ENCODE results near the gene PARP3. TPM values are rescaled to one million over a fixed set of nuclear protein-coding genes. Genes with fewer than 3 reads are reported as not detected.

The PARP3 gene
- polyA plus RNA-seq, 1 of the 3 experiments (the other 2 are of a cell fraction), result 31.1 TPM

DNA sequence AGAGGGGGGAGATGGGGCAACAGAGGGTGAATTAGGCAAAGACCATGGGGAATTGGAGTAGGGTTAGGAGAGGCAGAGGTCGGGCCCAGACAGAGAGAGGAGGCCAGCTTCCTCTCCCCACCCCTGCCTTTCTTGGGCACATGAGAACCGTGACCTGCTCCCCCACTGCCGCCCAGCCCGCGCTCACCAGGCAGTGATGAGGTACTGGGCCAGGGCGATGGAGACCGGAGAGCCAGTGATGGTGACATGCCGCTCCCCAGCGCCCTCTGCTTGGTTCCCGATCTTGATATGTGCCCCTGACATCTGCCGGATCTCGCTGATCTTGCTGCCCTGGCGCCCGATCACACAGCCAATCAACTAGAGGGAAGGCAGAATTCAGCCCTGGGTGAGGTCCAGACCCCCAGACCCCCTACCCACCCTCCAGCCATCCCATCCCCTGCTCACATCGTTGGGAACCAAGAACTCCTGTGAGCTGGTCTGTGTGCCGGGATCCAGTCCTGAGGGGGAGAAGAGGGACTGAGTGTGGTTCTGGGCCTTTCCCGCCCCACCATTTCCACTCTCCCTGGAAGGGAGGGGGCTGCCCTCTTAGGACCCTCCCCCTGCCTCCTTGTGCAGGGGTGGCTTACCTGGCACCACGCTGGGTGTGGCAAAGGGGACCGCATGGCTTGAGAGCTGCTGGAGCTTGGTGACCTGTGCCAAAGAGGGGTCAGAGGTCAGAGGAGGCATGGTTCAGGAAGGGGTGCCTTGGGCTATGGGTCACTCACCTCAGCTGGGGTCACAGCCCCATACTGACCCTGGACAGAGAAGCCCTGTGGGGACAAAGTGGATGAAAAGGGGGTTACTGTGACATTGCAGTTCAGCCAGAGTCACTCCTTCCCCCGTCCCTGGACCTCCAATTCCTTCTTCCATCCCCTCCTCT lies 16.7 kb downstream of the PARP3 start:
- no peak overlapping the region for H3K27ac ChIP-seq (ENCODE audit: low read depth in 2 of 2, low read length in 1 of 2)
- 0 out of 2 replicates have a peak, but pooled peaks cover 4% of the 10 kb centered on the region for H3K79me2 ChIP-seq (ENCODE audit: insufficient read depth)
- ChIA-PET CTCF (interaction anchor here (1.0 to 10.7 kb wide), 5 partner anchors 11 to 150 kb away, joined by 3 to 84 read pairs (median 4); partner anchors contain the start of genes ABHD14A and ABHD14B), POLR2A (no interaction called here)
- no peak overlapping the region for H3K4me2 ChIP-seq
- peaks cover 5 to 42% of the 10 kb centered on the region in 2 experiments for H3K36me3 ChIP-seq (replicated peaks in 1 of 2; ENCODE audit: control insufficient read depth in 1 of 2, insufficient read depth in 2 of 2, low read length in 1 of 2)
- H3K4me1 ChIP-seq (ENCODE audit: control insufficient read depth in 1 of 2, insufficient read depth in 2 of 2, low read depth in 1 of 2, low read length in 1 of 2), result peaks cover 1 to 16% of the 10 kb centered on the region in 2 experiments; a peak in 2 of 4 replicates
- H2AFZ ChIP-seq (ENCODE audit: low read depth), result no peak overlapping the region
- H3K9me3 ChIP-seq, result no peaks in the 10 kb centered on the region
- H3K4me3 ChIP-seq (ENCODE audit: low read depth in 2 of 2, low read length in 1 of 2), result no peak overlapping the region
- H3K9me2 ChIP-seq, result no peaks in the 10 kb centered on the region
- 0 out of 2 replicates have a peak, but pooled peaks cover 4% of the 10 kb centered on the region for H4K20me1 ChIP-seq (ENCODE audit: insufficient read depth)
- TF ChIP-seq FOSL2 (IDR thresholded peaks at IDR 0.05; ENCODE audit: borderline replicate concordance, low read depth) (no peak), RXRA (IDR thresholded peaks at IDR 0.05; ENCODE audit: borderline replicate concordance, low read depth) (no peak), YY1 (IDR thresholded peaks at IDR 0.05; ENCODE audit: low read depth) (no peak), MEF2A (IDR thresholded peaks at IDR 0.05; ENCODE audit: borderline replicate concordance, low read depth) (no peak), EP300 (IDR thresholded peaks at IDR 0.05; ENCODE audit: borderline replicate concordance in 1 of 2, low read depth in 1 of 2, low read length in 1 of 2) (no peak), NRF1 (IDR thresholded peaks at IDR 0.05; ENCODE audit: low read depth, low read length) (no peak), TCF12 (IDR thresholded peaks at IDR 0.05) (no peak), RFX5 (IDR thresholded peaks at IDR 0.05; ENCODE audit: low read length) (no peak)
- TF ChIP-seq, protein P1, sequence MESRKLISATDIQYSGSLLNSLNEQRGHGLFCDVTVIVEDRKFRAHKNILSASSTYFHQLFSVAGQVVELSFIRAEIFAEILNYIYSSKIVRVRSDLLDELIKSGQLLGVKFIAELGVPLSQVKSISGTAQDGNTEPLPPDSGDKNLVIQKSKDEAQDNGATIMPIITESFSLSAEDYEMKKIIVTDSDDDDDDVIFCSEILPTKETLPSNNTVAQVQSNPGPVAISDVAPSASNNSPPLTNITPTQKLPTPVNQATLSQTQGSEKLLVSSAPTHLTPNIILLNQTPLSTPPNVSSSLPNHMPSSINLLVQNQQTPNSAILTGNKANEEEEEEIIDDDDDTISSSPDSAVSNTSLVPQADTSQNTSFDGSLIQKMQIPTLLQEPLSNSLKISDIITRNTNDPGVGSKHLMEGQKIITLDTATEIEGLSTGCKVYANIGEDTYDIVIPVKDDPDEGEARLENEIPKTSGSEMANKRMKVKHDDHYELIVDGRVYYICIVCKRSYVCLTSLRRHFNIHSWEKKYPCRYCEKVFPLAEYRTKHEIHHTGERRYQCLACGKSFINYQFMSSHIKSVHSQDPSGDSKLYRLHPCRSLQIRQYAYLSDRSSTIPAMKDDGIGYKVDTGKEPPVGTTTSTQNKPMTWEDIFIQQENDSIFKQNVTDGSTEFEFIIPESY (IDR thresholded peaks at IDR 0.05; ENCODE audit: borderline replicate concordance, low read depth), result no peak
- TF ChIP-seq, protein P2, sequence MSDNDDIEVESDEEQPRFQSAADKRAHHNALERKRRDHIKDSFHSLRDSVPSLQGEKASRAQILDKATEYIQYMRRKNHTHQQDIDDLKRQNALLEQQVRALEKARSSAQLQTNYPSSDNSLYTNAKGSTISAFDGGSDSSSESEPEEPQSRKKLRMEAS (IDR thresholded peaks at IDR 0.05; ENCODE audit: low read depth), result no peak
- TF ChIP-seq, protein P3, sequence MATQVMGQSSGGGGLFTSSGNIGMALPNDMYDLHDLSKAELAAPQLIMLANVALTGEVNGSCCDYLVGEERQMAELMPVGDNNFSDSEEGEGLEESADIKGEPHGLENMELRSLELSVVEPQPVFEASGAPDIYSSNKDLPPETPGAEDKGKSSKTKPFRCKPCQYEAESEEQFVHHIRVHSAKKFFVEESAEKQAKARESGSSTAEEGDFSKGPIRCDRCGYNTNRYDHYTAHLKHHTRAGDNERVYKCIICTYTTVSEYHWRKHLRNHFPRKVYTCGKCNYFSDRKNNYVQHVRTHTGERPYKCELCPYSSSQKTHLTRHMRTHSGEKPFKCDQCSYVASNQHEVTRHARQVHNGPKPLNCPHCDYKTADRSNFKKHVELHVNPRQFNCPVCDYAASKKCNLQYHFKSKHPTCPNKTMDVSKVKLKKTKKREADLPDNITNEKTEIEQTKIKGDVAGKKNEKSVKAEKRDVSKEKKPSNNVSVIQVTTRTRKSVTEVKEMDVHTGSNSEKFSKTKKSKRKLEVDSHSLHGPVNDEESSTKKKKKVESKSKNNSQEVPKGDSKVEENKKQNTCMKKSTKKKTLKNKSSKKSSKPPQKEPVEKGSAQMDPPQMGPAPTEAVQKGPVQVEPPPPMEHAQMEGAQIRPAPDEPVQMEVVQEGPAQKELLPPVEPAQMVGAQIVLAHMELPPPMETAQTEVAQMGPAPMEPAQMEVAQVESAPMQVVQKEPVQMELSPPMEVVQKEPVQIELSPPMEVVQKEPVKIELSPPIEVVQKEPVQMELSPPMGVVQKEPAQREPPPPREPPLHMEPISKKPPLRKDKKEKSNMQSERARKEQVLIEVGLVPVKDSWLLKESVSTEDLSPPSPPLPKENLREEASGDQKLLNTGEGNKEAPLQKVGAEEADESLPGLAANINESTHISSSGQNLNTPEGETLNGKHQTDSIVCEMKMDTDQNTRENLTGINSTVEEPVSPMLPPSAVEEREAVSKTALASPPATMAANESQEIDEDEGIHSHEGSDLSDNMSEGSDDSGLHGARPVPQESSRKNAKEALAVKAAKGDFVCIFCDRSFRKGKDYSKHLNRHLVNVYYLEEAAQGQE (IDR thresholded peaks at IDR 0.05; ENCODE audit: low read depth, low read length), result no peak
- TF ChIP-seq, protein P4, sequence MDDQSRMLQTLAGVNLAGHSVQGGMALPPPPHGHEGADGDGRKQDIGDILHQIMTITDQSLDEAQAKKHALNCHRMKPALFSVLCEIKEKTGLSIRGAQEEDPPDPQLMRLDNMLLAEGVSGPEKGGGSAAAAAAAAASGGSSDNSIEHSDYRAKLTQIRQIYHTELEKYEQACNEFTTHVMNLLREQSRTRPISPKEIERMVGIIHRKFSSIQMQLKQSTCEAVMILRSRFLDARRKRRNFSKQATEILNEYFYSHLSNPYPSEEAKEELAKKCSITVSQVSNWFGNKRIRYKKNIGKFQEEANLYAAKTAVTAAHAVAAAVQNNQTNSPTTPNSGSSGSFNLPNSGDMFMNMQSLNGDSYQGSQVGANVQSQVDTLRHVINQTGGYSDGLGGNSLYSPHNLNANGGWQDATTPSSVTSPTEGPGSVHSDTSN (IDR thresholded peaks at IDR 0.05), result no peak
- TF ChIP-seq, protein P5, sequence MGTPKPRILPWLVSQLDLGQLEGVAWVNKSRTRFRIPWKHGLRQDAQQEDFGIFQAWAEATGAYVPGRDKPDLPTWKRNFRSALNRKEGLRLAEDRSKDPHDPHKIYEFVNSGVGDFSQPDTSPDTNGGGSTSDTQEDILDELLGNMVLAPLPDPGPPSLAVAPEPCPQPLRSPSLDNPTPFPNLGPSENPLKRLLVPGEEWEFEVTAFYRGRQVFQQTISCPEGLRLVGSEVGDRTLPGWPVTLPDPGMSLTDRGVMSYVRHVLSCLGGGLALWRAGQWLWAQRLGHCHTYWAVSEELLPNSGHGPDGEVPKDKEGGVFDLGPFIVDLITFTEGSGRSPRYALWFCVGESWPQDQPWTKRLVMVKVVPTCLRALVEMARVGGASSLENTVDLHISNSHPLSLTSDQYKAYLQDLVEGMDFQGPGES (IDR thresholded peaks at IDR 0.05; ENCODE audit: low read depth, low read length), result no peak
- TF ChIP-seq, protein P6, sequence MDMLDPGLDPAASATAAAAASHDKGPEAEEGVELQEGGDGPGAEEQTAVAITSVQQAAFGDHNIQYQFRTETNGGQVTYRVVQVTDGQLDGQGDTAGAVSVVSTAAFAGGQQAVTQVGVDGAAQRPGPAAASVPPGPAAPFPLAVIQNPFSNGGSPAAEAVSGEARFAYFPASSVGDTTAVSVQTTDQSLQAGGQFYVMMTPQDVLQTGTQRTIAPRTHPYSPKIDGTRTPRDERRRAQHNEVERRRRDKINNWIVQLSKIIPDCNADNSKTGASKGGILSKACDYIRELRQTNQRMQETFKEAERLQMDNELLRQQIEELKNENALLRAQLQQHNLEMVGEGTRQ (IDR thresholded peaks at IDR 0.05; ENCODE audit: borderline replicate concordance, low read depth, low read length), result no peak
- H3F3A ChIP-seq (replicated peaks; ENCODE audit: insufficient read depth), result peaks cover 3% of the 10 kb centered on the region
- no peak overlapping the region for H3K9ac ChIP-seq
- no peak for DNase-seq
- WGBS (ENCODE audit: low lambda C conversion rate), result 96% methylated on average over 17 of the region's 20 CpGs
- H3K27me3 ChIP-seq (ENCODE audit: insufficient read depth), result no peaks in the 10 kb centered on the region

Data from SK-N-SH (cell line).